ENCODE measurements around the gene SLC1A2. TPM values are rescaled to one million over a fixed set of nuclear protein-coding genes. Genes with fewer than 3 reads are reported as not detected.

SLC1A2 gene
- total RNA-seq, 3 donors from 2014 or later, result 0.32 to 23.7 (median 10.5) TPM

DNA sequence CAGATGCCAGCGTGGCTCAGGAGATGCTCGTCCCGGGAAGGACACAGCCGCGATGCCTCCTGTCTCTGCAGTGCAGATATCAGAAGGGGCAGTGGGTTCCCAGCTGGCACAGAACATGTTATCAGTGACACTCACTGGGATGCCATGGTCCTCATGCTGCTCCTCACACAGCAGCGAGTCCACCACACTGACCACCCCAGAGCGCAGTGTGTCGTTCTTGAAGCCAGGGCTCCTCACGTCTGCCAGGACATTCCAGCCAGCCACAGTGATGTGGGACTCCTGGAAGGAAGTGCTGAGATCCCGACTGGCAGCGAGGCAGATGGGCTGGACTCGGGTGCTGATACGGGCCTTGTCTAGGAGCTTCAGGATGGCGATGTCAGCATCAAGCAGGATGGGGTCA lies 13.1 kb upstream of the SLC1A2 start:
- no peak for TF ChIP-seq POLR2AphosphoS5 (IDR thresholded peaks at IDR 0.05)
- TF ChIP-seq, protein P1, sequence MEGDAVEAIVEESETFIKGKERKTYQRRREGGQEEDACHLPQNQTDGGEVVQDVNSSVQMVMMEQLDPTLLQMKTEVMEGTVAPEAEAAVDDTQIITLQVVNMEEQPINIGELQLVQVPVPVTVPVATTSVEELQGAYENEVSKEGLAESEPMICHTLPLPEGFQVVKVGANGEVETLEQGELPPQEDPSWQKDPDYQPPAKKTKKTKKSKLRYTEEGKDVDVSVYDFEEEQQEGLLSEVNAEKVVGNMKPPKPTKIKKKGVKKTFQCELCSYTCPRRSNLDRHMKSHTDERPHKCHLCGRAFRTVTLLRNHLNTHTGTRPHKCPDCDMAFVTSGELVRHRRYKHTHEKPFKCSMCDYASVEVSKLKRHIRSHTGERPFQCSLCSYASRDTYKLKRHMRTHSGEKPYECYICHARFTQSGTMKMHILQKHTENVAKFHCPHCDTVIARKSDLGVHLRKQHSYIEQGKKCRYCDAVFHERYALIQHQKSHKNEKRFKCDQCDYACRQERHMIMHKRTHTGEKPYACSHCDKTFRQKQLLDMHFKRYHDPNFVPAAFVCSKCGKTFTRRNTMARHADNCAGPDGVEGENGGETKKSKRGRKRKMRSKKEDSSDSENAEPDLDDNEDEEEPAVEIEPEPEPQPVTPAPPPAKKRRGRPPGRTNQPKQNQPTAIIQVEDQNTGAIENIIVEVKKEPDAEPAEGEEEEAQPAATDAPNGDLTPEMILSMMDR (IDR thresholded peaks at IDR 0.05), result no peak
- no peak for TF ChIP-seq POLR2A (IDR thresholded peaks at IDR 0.05)

GRCh38 chr11:35427071-35427470 lies 7.7 kb upstream of the SLC1A2 start:
- H3K9me3 ChIP-seq, result no peaks in the 10 kb centered on the region
- peak overlapping the region; percentile 4 to 56 for H3K27ac ChIP-seq
- DNase-seq (ENCODE audit: low spot score in 2 of 2), result peak in 1 of 2 donors; percentile 56
- H3K4me1 ChIP-seq, result no peaks in the 10 kb centered on the region
- intact Hi-C loops (cut with DNase I; ENCODE audit: low total_unique reads), result loop anchor here (5.0 kb wide), 1 partner anchor 990 kb away; the partner anchor contains the start of gene CAT
- TF ChIP-seq POLR2AphosphoS5 (IDR thresholded peaks at IDR 0.05), result no peak
- no peak for TF ChIP-seq POLR2A (IDR thresholded peaks at IDR 0.05)
- no peak overlapping the region for H3K4me3 ChIP-seq
- H3K36me3 ChIP-seq, result no peaks in the 10 kb centered on the region
- no peaks in the 10 kb centered on the region for H3K27me3 ChIP-seq

More for the DNA sequence above, 13.1 kb upstream of the SLC1A2 start:
- DNase-seq (ENCODE audit: low spot score in 2 of 2), result no peak
- Histone ChIP-seq H3K27ac (no peak overlapping the region), H3K9me3 (no peaks in the 10 kb centered on the region), H3K4me3 (no peak overlapping the region), H3K4me1 (no peaks in the 10 kb centered on the region), H3K27me3 (no peaks in the 10 kb centered on the region), H3K36me3 (no peaks in the 10 kb centered on the region)
- intact Hi-C loops (cut with DNase I; ENCODE audit: low total_unique reads), result no loop called here

- DNase-seq (ENCODE audit: low spot score in 2 of 2), result no peak
- no peaks in the 10 kb centered on the region for H3K27me3 ChIP-seq
- H3K4me3 ChIP-seq, result no peak overlapping the region
- H3K9me3 ChIP-seq, result no peaks in the 10 kb centered on the region
- H3K36me3 ChIP-seq, result no peaks in the 10 kb centered on the region
- intact Hi-C loops (cut with DNase I; ENCODE audit: low total_unique reads), result loop anchor here (5.0 kb wide), 1 partner anchor 989 kb away; the partner anchor contains the start of gene CAT
- TF ChIP-seq POLR2A (IDR thresholded peaks at IDR 0.05), result no peak
- TF ChIP-seq POLR2AphosphoS5 (IDR thresholded peaks at IDR 0.05), result no peak
- TF ChIP-seq, protein P1 (IDR thresholded peaks at IDR 0.05), result no peak
- H3K27ac ChIP-seq, result peak overlapping the region in 1 of 2 donors; percentile 56
- H3K4me1 ChIP-seq, result no peaks in the 10 kb centered on the region
Observed at GRCh38 chr11:35426351-35426750, 7.0 kb upstream of the SLC1A2 start.

DNA sequence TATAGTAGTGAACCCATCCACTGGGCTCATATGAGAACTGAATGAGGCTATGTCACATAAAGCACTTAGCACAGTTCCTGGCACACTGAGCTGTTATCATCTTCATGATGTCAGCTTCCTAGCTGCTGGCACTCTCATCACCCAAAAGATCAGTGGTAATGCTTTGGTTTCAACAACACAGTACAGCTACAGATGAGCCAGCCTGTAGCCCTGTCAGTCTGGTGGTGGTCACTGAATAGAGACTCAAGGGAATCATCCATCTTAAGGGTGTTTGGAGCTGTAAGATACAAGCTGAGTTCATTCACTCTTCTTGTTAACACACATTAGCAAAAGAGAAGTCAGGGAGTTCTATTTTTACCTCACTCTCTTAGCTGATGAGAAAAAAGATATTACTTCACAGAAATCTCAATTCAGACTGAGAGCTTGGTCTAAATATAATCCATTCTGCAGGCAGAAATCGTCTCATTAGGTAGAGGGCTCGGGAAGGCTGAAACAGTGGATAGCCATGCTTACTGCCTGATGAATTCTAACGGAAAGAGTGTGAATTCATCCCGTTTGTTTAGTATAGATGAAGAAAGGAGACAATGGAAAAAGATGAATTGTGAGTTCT lies 6.3 kb upstream of the SLC1A2 start:
- H3K27me3 ChIP-seq, result no peaks in the 10 kb centered on the region
- peak overlapping the region; percentile 55 to 56 for H3K27ac ChIP-seq
- TF ChIP-seq POLR2A (IDR thresholded peaks at IDR 0.05) (no peak), POLR2AphosphoS5 (IDR thresholded peaks at IDR 0.05) (no peak)
- TF ChIP-seq, protein P1 (IDR thresholded peaks at IDR 0.05), result no peak
- DNase-seq (ENCODE audit: low spot score in 2 of 2), result no peak
- intact Hi-C loops (cut with DNase I; ENCODE audit: low total_unique reads), result loop anchor here (5.0 kb wide), 1 partner anchor 988 kb away; the partner anchor contains the start of gene CAT
- H3K4me1 ChIP-seq, result no peaks in the 10 kb centered on the region
- H3K36me3 ChIP-seq, result no peaks in the 10 kb centered on the region
- no peak overlapping the region for H3K4me3 ChIP-seq
- H3K9me3 ChIP-seq, result no peaks in the 10 kb centered on the region

GRCh38 chr11:35424157-35424940 lies 5.0 kb upstream of the SLC1A2 start:
- no peak overlapping the region for H3K27ac ChIP-seq
- no peak overlapping the region for H3K4me3 ChIP-seq
- TF ChIP-seq, protein P1 (IDR thresholded peaks at IDR 0.05), result no peak
- TF ChIP-seq POLR2AphosphoS5 (IDR thresholded peaks at IDR 0.05), result no peak
- no peak for TF ChIP-seq POLR2A (IDR thresholded peaks at IDR 0.05)
- H3K4me1 ChIP-seq, result no peaks in the 10 kb centered on the region
- intact Hi-C loops (cut with DNase I; ENCODE audit: low total_unique reads), result no loop called here
- H3K9me3 ChIP-seq, result no peaks in the 10 kb centered on the region
- peaks cover under 1 to 2% of the 10 kb centered on the region in 2 donors for H3K27me3 ChIP-seq
- H3K36me3 ChIP-seq, result no peaks in the 10 kb centered on the region
- no peak for DNase-seq (ENCODE audit: low spot score in 2 of 2)

All from breast epithelium (tissue), 4 donors.